WTC11 (cell line): Measurements from ENCODE around the gene HS3ST3A1.

Experiments used
- ATF1 ChIP-seq: sonication (generic); formaldehyde crosslinking; IDR thresholded peaks from 2 replicates; pipeline ENCODE4 v1.8.1; 2023; ENCODE audit warnings: mild to moderate bottlenecking, moderate library complexity, missing genetic modification reagents
- ATF2 ChIP-seq: sonication (generic); formaldehyde crosslinking; IDR thresholded peaks from 2 replicates; pipeline ENCODE4 v1.8.1; 2022; ENCODE audit warnings: low read depth, missing genetic modification reagents, borderline replicate concordance
- CTCF ChIP-seq: fragments of 200-600 bp; IDR thresholded peaks from 2 replicates; pipeline ENCODE4 v1.8.0; 2022; ENCODE audit warnings: antibody characterized with exemption
- ESRRA ChIP-seq: sonication (generic); formaldehyde crosslinking; IDR thresholded peaks from 2 replicates; pipeline ENCODE4 v1.8.1; 2022; ENCODE audit warnings: mild to moderate bottlenecking, missing genetic modification reagents, borderline replicate concordance
- JUN ChIP-seq: sonication (generic); formaldehyde crosslinking; IDR thresholded peaks from 2 replicates; pipeline ENCODE4 v1.8.0; 2023; ENCODE audit warnings: mild to moderate bottlenecking, missing genetic modification reagents
- NR1H2 ChIP-seq: sonication (generic); formaldehyde crosslinking; IDR thresholded peaks from 2 replicates; pipeline ENCODE4 v1.9.0; 2021; ENCODE audit warnings: mild to moderate bottlenecking, moderate library complexity, missing genetic modification reagents
- PRDM15 ChIP-seq: sonication (generic); formaldehyde crosslinking; IDR thresholded peaks from 2 replicates; pipeline ENCODE4 v1.8.0; 2022; ENCODE audit warnings: missing genetic modification reagents
- SP1 ChIP-seq: sonication (generic); formaldehyde crosslinking; conservative IDR thresholded peaks from 2 replicates; pipeline ENCODE4 v1.8.1; 2022; ENCODE audit warnings: missing genetic modification reagents
- ZNF512 ChIP-seq: sonication (generic); formaldehyde crosslinking; IDR thresholded peaks from 2 replicates; pipeline ENCODE4 v1.8.1; 2022; ENCODE audit warnings: missing genetic modification reagents, borderline replicate concordance

DNA sequence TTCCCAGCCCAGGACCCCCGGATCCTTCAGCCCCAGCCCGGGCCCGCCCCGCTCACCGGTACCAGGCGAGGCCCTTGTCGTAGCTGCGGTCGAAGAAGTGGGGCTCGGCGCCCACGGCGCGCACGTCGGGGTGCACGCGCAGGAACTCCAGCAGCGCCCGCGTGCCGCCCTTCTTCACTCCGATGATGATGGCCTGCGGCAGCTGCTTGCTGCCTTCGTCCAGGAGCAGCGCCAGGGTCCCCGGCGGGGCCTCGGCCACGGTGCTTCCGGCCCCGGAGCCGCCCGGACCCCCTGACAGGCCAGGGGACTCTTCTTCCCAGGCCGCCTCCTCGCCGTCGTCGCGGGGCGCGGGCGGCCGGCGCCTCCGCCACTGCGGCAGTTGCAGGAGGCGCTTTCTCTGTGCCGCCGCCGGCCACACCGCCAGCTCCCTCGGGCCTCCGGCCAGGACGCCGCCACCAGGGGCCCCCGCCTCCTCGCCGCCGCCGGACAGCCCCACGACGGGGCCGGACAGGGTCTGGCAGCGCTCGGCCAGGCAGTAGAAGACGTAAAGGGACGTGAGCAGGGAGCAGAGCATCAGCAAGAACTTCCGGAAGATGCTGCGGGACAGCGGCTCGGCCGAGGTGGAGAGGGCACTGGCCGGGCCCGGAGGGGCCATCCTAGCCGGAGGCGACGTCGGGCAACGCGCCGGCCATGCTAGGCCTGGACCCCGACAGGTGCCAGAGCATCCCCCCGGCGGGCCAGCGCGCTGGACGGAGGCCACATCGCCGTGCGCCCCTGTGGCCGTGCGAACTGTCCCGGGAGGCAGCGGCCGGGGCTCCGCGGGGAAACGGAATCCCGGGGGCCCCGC, 1.0 kb downstream of the HS3ST3A1 start:
- TF ChIP-seq ESRRA (CRISPR knock-in tag) = peak; percentile 13; the same call in 1 of the 2 replicates
- no peak for TF ChIP-seq CTCF
- no peak for TF ChIP-seq ATF1 (CRISPR knock-in tag)
- TF ChIP-seq ZNF512 (CRISPR knock-in tag) = no peak
- TF ChIP-seq PRDM15 (CRISPR knock-in tag) = no peak
- no peak for TF ChIP-seq ATF2
- 0 out of 2 replicates have a peak, but pooled peaks have one; percentile 30 for TF ChIP-seq JUN (CRISPR knock-in tag)
- TF ChIP-seq NR1H2 = no peak
- no peak for TF ChIP-seq SP1 (CRISPR knock-in tag)
